Neural progenitor cell (in vitro differentiated cells): Measurements from ENCODE around the gene AJAP1. TPM values are rescaled to one million over a fixed set of nuclear protein-coding genes. Genes with fewer than 3 reads are reported as not detected.

Source experiments
- DNase-seq: peaks from one replicate; pipeline ENCODE4 v3.0.0-alpha.2; 2016; ENCODE audit warnings: low spot score
- H2AFZ ChIP-seq: fragments of 200-600 bp; sonication (generic); replicated peaks from 2 replicates; pipeline ENCODE4 v1.6.1; 2016; ENCODE audit warnings: antibody characterized with exemption
- H3F3A ChIP-seq: fragments of 200-600 bp; sonication (generic); 2 replicates; pipeline ENCODE4 v1.6.1; 2016; ENCODE audit warnings: antibody characterized with exemption, low read depth
- H3K27ac ChIP-seq: fragments of 200-600 bp; sonication (generic); 2 replicates; pipeline ENCODE4 v1.5.1; 2016; ENCODE audit warnings: mild to moderate bottlenecking
- H3K27me3 ChIP-seq: fragments of 200-600 bp; sonication (generic); 2 replicates; pipeline ENCODE4 v1.6.1; 2016; ENCODE audit warnings: mild to moderate bottlenecking, moderate library complexity
- H3K36me3 ChIP-seq: fragments of 200-600 bp; sonication (generic); 2 replicates; pipeline ENCODE4 v1.5.1; 2016
- H3K4me1 ChIP-seq: fragments of 200-600 bp; sonication (generic); 2 replicates; pipeline ENCODE4 v1.6.1; 2016; ENCODE audit warnings: mixed run types
- H3K4me2 ChIP-seq: fragments of 200-600 bp; sonication (generic); 2 replicates; pipeline ENCODE4 v1.6.1; 2016
- H3K4me3 ChIP-seq: fragments of 200-600 bp; sonication (generic); 2 replicates; pipeline ENCODE4 v1.5.1; 2016
- H3K79me2 ChIP-seq: fragments of 200-600 bp; sonication (generic); 2 replicates; pipeline ENCODE4 v1.6.1; 2016; ENCODE audit warnings: low read depth
- H3K9ac ChIP-seq: fragments of 200-600 bp; sonication (generic); 2 replicates; pipeline ENCODE4 v1.6.1; 2016
- H3K9me3 ChIP-seq: fragments of 200-600 bp; sonication (generic); 2 replicates; pipeline ENCODE4 v1.5.1; 2016; ENCODE audit warnings: low read depth
- H4K20me1 ChIP-seq: fragments of 200-600 bp; sonication (generic); 2 replicates; pipeline ENCODE4 v1.6.1; 2016; ENCODE audit warnings: low read depth
- H3K27ac Mint-ChIP-seq: 3 replicates; pipeline ENCODE4 v1.8.0; 2021; ENCODE audit warnings: mixed read lengths
- H3K27me3 Mint-ChIP-seq: 2 replicates; pipeline ENCODE4 v1.8.0; 2022; ENCODE audit warnings: low read depth, mild to moderate bottlenecking, inconsistent platforms, moderate library complexity, mixed read lengths; ENCODE audit not compliant: insufficient read depth
- H3K36me3 Mint-ChIP-seq: 3 replicates; pipeline ENCODE4 v1.8.0; 2021; ENCODE audit warnings: mixed read lengths
- H3K4me1 Mint-ChIP-seq: 3 replicates; pipeline ENCODE4 v1.8.0; 2021; ENCODE audit warnings: mixed read lengths
- H3K4me3 Mint-ChIP-seq: 3 replicates; pipeline ENCODE4 v1.8.0; 2021; ENCODE audit warnings: mild to moderate bottlenecking, moderate library complexity, mixed read lengths
- H3K9me3 Mint-ChIP-seq: 3 replicates; pipeline ENCODE4 v1.8.0; 2020; ENCODE audit warnings: mixed read lengths
- CTCF ChIP-seq: fragments of 200-600 bp; sonication (generic); IDR thresholded peaks from 2 replicates; pipeline ENCODE4 v1.5.1; 2017; ENCODE audit warnings: antibody characterized with exemption, mild to moderate bottlenecking
- EZH2 ChIP-seq: fragments of 200-600 bp; sonication (generic); IDR thresholded peaks from 2 replicates; pipeline ENCODE4 v1.6.1; 2017; ENCODE audit warnings: antibody characterized with exemption, mild to moderate bottlenecking, moderate library complexity
- EZH2phosphoT487 ChIP-seq: fragments of 200-600 bp; sonication (generic); IDR thresholded peaks from 2 replicates; pipeline ENCODE4 v1.6.1; 2017; ENCODE audit warnings: antibody characterized with exemption
- total RNA-seq: library from RNA; depleted of rRNA; stranded (reverse); fragments of >200 nt; gene quantifications from 2 replicates; pipeline ENCODE4 v1.2.3, GENCODE V29; 2015; ENCODE audit warnings: low replicate concordance

The AJAP1 gene
- total RNA-seq, 1 donor from 2014 or later = 0.21 TPM

- Histone ChIP-seq H3K9me3 (no peaks in the 10 kb centered on the region), H4K20me1 (no peaks in the 10 kb centered on the region), H3F3A (no peaks in the 10 kb centered on the region), H3K4me3 (no peak overlapping the region), H2AFZ (no peak overlapping the region), H3K27me3 (peaks cover 5% of the 10 kb centered on the region), H3K27ac (no peak overlapping the region), H3K79me2 (no peaks in the 10 kb centered on the region), H3K4me2 (no peak overlapping the region), H3K36me3 (no peaks in the 10 kb centered on the region), H3K4me1 (no peaks in the 10 kb centered on the region), H3K9ac (no peak overlapping the region)
- H3K4me1 Mint-ChIP-seq = peaks cover 18% of the 10 kb centered on the region
- no peak overlapping the region for H3K4me3 Mint-ChIP-seq
- TF ChIP-seq EZH2phosphoT487 (no peak), CTCF (no peak), EZH2 (no peak)
- peak overlapping the region; percentile 57 for H3K27ac Mint-ChIP-seq
- H3K36me3 Mint-ChIP-seq = no peaks in the 10 kb centered on the region
- DNase-seq = no peak
- peaks cover 6% of the 10 kb centered on the region for H3K27me3 Mint-ChIP-seq
- no peaks in the 10 kb centered on the region for H3K9me3 Mint-ChIP-seq
Measured at GRCh38 chr1:4692437-4692836, 38.0 kb downstream of the AJAP1 start.

GRCh38 chr1:4693331-4693730 lies 38.9 kb downstream of the AJAP1 start:
- Histone ChIP-seq H3F3A (no peaks in the 10 kb centered on the region), H4K20me1 (no peaks in the 10 kb centered on the region), H3K36me3 (no peaks in the 10 kb centered on the region), H3K9me3 (no peaks in the 10 kb centered on the region), H3K27ac (no peak overlapping the region), H3K4me2 (no peak overlapping the region), H3K4me3 (no peak overlapping the region), H3K27me3 (no peaks in the 10 kb centered on the region), H3K9ac (no peak overlapping the region), H2AFZ (no peak overlapping the region), H3K79me2 (no peaks in the 10 kb centered on the region), H3K4me1 (no peaks in the 10 kb centered on the region)
- Mint-ChIP-seq H3K27ac (peak overlapping the region; percentile 76), H3K36me3 (no peaks in the 10 kb centered on the region), H3K9me3 (no peaks in the 10 kb centered on the region), H3K4me1 (peaks cover 13% of the 10 kb centered on the region), H3K4me3 (no peak overlapping the region), H3K27me3 (peaks cover 6% of the 10 kb centered on the region)
- no peak for DNase-seq
- TF ChIP-seq EZH2phosphoT487 = no peak
- TF ChIP-seq CTCF = no peak
- no peak for TF ChIP-seq EZH2

GRCh38 chr1:4693891-4694290 lies 39.5 kb downstream of the AJAP1 start:
- Mint-ChIP-seq H3K27ac (no peak overlapping the region), H3K36me3 (no peaks in the 10 kb centered on the region), H3K4me1 (peaks cover 11% of the 10 kb centered on the region), H3K9me3 (no peaks in the 10 kb centered on the region), H3K4me3 (no peak overlapping the region), H3K27me3 (peaks cover 4% of the 10 kb centered on the region)
- DNase-seq = no peak
- no peaks in the 10 kb centered on the region for H3K36me3 ChIP-seq
- no peak overlapping the region for H2AFZ ChIP-seq
- no peaks in the 10 kb centered on the region for H3K79me2 ChIP-seq
- no peak overlapping the region for H3K27ac ChIP-seq
- no peaks in the 10 kb centered on the region for H3K9me3 ChIP-seq
- TF ChIP-seq CTCF (no peak), EZH2 (no peak), EZH2phosphoT487 (no peak)
- no peak overlapping the region for H3K4me2 ChIP-seq
- no peak overlapping the region for H3K9ac ChIP-seq
- H3K4me1 ChIP-seq = no peaks in the 10 kb centered on the region
- H3K4me3 ChIP-seq = no peak overlapping the region
- no peaks in the 10 kb centered on the region for H3K27me3 ChIP-seq
- no peaks in the 10 kb centered on the region for H4K20me1 ChIP-seq
- H3F3A ChIP-seq = no peaks in the 10 kb centered on the region

GRCh38 chr1:4694492-4694891 lies 40.1 kb downstream of the AJAP1 start:
- no peaks in the 10 kb centered on the region for H4K20me1 ChIP-seq
- H3K4me3 ChIP-seq = no peak overlapping the region
- Mint-ChIP-seq H3K36me3 (no peaks in the 10 kb centered on the region), H3K9me3 (no peaks in the 10 kb centered on the region), H3K27ac (no peak overlapping the region), H3K4me1 (peaks cover 15% of the 10 kb centered on the region), H3K27me3 (peaks cover 4% of the 10 kb centered on the region), H3K4me3 (no peak overlapping the region)
- no peaks in the 10 kb centered on the region for H3K79me2 ChIP-seq
- no peak for DNase-seq
- no peaks in the 10 kb centered on the region for H3F3A ChIP-seq
- TF ChIP-seq CTCF (peak; percentile 20), EZH2 (no peak), EZH2phosphoT487 (no peak)
- H3K9me3 ChIP-seq = no peaks in the 10 kb centered on the region
- no peaks in the 10 kb centered on the region for H3K4me1 ChIP-seq
- no peak overlapping the region for H3K27ac ChIP-seq
- H2AFZ ChIP-seq = no peak overlapping the region
- no peaks in the 10 kb centered on the region for H3K36me3 ChIP-seq
- H3K27me3 ChIP-seq = no peaks in the 10 kb centered on the region
- no peak overlapping the region for H3K9ac ChIP-seq
- no peak overlapping the region for H3K4me2 ChIP-seq
